Tibial nerve (tissue), 4 donors: Measurements from ENCODE around the gene FSTL4. TPM values are rescaled to one million over a fixed set of nuclear protein-coding genes. Genes with fewer than 3 reads are reported as not detected.

ENCODE experiments used
- DNase-seq, 2 donors: peaks; one replicate each; pipeline ENCODE4 v3.0.0-alpha.2; 2019; ENCODE audit warnings: low spot score in 2 of 2
- H3K27ac ChIP-seq, 4 donors: fragments of 200-600 bp; sonication (generic) in 3 of 4; one replicate each; pipeline ENCODE4 v1.5.1; 2017 to 2019; ENCODE audit warnings: mild to moderate bottlenecking in 1 of 4
- H3K27me3 ChIP-seq, 2 donors: fragments of 200-600 bp; sonication (generic) in 1 of 2; one replicate each; pipeline versions ENCODE4 v1.5.1 to v1.6.0; 2017 to 2019
- H3K36me3 ChIP-seq, 3 donors: fragments of 200-600 bp; sonication (generic); one replicate each; pipeline ENCODE4 v1.5.1; 2018 to 2019
- H3K4me1 ChIP-seq, 4 donors: fragments of 200-600 bp; sonication (generic) in 3 of 4; one replicate each; pipeline ENCODE4 v1.5.1; 2017 to 2019
- H3K4me3 ChIP-seq, 4 donors: fragments of 200-600 bp; sonication (generic) in 3 of 4; one replicate each; pipeline ENCODE4 v1.5.1; 2017 to 2019; ENCODE audit warnings: mild to moderate bottlenecking in 1 of 4, moderate library complexity in 1 of 4
- H3K9me3 ChIP-seq, 4 donors: fragments of 200-600 bp; sonication (generic) in 3 of 4; one replicate each; pipeline ENCODE4 v1.5.1; 2017 to 2019
- CTCF ChIP-seq, 5 experiments: fragments of 200-600 bp in 3 of 5; fragments of 450-650 bp in 2 of 5; sonication (generic) in 3 of 5; IDR thresholded peaks; one replicate each; pipeline ENCODE4 v1.5.1; 2016 to 2019; ENCODE audit warnings: antibody characterized with exemption in 5 of 5, mild to moderate bottlenecking in 3 of 5, moderate library complexity in 2 of 5
- EP300 ChIP-seq, 2 donors: sonication (generic); formaldehyde crosslinking; IDR thresholded peaks; one replicate each; pipeline ENCODE4 v1.6.1; 2017; ENCODE audit warnings: antibody characterized with exemption in 2 of 2, mild to moderate bottlenecking in 1 of 2
- POLR2A ChIP-seq, 2 donors: fragments of 450-650 bp; IDR thresholded peaks; one replicate each; pipeline ENCODE4 v1.6.1; 2017; ENCODE audit warnings: antibody characterized with exemption in 2 of 2, mild to moderate bottlenecking in 2 of 2, moderate library complexity in 2 of 2
- WGBS, 2 donors: methylation state at CpG; one replicate each; pipeline ENCODE4 v1.1.5; 2018; 5-methylcytosine and 5-hydroxymethylcytosine counted together
- total RNA-seq, 4 donors: library from RNA; depleted of rRNA; stranded (reverse); fragments of >200 nt; gene quantifications; one replicate each; pipeline ENCODE4 v1.1.0, GENCODE V29; 2016

FSTL4 gene
- total RNA-seq, 4 donors from 2014 or later = 0.22 TPM; not detected in 3

GRCh38 chr5:133412661-133413060 is 199.7 kb downstream of the FSTL4 start:
- Histone ChIP-seq H3K9me3 (no peaks in the 10 kb centered on the region), H3K4me1 (no peaks in the 10 kb centered on the region), H3K27me3 (peaks cover 0 to 5% of the 10 kb centered on the region in 2 donors), H3K36me3 (no peaks in the 10 kb centered on the region), H3K27ac (no peak overlapping the region), H3K4me3 (no peak overlapping the region)
- no peak for TF ChIP-seq EP300 (IDR thresholded peaks at IDR 0.05)
- no peak for TF ChIP-seq POLR2A (IDR thresholded peaks at IDR 0.05)
- TF ChIP-seq CTCF (IDR thresholded peaks at IDR 0.05) = no peak
- 82 to 86% methylated on average over 2 of the region's 2 CpGs for WGBS, 2 donors
- no peak for DNase-seq

- WGBS, 2 donors = 73 to 74% methylated on average over 12 of the region's 12 CpGs
- Histone ChIP-seq H3K4me3 (no peak overlapping the region), H3K27me3 (peaks cover 0 to 5% of the 10 kb centered on the region in 2 donors), H3K9me3 (no peaks in the 10 kb centered on the region), H3K36me3 (no peaks in the 10 kb centered on the region), H3K4me1 (no peaks in the 10 kb centered on the region), H3K27ac (no peak overlapping the region)
- no peak for TF ChIP-seq CTCF (IDR thresholded peaks at IDR 0.05)
- no peak for DNase-seq
Observed at GRCh38 chr5:133410335-133410828, 202.0 kb downstream of the FSTL4 start.

- Histone ChIP-seq H3K9me3 (no peaks in the 10 kb centered on the region), H3K4me1 (no peaks in the 10 kb centered on the region), H3K4me3 (no peak overlapping the region), H3K27ac (no peak overlapping the region), H3K27me3 (peaks cover 0 to 5% of the 10 kb centered on the region in 2 donors), H3K36me3 (no peaks in the 10 kb centered on the region)
- no peak for TF ChIP-seq POLR2A (IDR thresholded peaks at IDR 0.05)
- no peak for TF ChIP-seq CTCF (IDR thresholded peaks at IDR 0.05)
- no peak for TF ChIP-seq EP300 (IDR thresholded peaks at IDR 0.05)
- no peak for DNase-seq
- 90 to 96% methylated on average over 5 to 6 of the region's 6 CpGs for WGBS, 2 donors
Observed at GRCh38 chr5:133409210-133409674, 203.1 kb downstream of the FSTL4 start.

GRCh38 chr5:133408322-133408721 is 204.0 kb downstream of the FSTL4 start:
- no peaks in the 10 kb centered on the region for H3K36me3 ChIP-seq
- no peak overlapping the region for H3K4me3 ChIP-seq
- no peak overlapping the region for H3K27ac ChIP-seq
- no peaks in the 10 kb centered on the region for H3K4me1 ChIP-seq
- H3K9me3 ChIP-seq = no peaks in the 10 kb centered on the region
- peaks cover 0 to 5% of the 10 kb centered on the region in 2 donors for H3K27me3 ChIP-seq
- DNase-seq = no peak
- TF ChIP-seq POLR2A (IDR thresholded peaks at IDR 0.05) (no peak), CTCF (IDR thresholded peaks at IDR 0.05) (no peak), EP300 (IDR thresholded peaks at IDR 0.05) (no peak)
- WGBS, 2 donors = 36 to 70% methylated on average over 7 to 8 of the region's 8 CpGs

GRCh38 chr5:133406977-133407632 is 205.2 kb downstream of the FSTL4 start:
- H3K4me3 ChIP-seq = no peak overlapping the region

More at GRCh38 chr5:133406977-133407632, 205.2 kb downstream of the FSTL4 start:
- WGBS, 2 donors = 89 to 100% methylated on average over 1 of the region's 1 CpG
- Histone ChIP-seq H3K36me3 (no peaks in the 10 kb centered on the region), H3K9me3 (no peaks in the 10 kb centered on the region), H3K27me3 (peaks cover 0 to 5% of the 10 kb centered on the region in 2 donors), H3K27ac (no peak overlapping the region), H3K4me1 (no peaks in the 10 kb centered on the region)
- no peak for DNase-seq
- no peak for TF ChIP-seq POLR2A (IDR thresholded peaks at IDR 0.05)
